Measurements from ENCODE around the gene TRIM58.

The TRIM58 gene

DNA sequence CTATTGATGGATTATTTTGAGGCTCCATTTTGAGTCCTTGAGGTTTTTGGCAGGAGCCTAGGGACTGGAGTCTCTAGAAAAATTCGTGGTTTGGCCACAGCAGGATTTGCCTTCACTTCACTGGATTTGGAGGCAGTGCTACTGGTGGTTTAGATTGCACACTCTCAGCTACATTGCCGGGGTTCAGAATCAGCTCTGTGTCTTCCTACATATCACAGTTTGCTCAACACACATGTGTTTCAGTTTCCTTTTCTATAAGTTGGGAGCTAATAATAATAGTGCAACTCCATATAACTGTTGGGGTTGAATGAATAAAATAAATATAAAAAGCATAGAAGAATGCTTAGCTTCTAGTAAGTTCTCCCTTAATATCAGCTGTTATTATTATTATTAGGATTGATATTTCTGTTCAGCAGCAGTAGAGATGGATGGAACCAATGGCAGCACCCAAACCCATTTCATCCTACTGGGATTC, 38.2 kb downstream of the TRIM58 start, which contains the start of gene OR2W3:
Gene OR2W3 (plus strand): TSS at position 425 of the 475 bp plus-strand sequence. CDS start 0 bp downstream, at position 425.
- no peak for DNase-seq

DNA sequence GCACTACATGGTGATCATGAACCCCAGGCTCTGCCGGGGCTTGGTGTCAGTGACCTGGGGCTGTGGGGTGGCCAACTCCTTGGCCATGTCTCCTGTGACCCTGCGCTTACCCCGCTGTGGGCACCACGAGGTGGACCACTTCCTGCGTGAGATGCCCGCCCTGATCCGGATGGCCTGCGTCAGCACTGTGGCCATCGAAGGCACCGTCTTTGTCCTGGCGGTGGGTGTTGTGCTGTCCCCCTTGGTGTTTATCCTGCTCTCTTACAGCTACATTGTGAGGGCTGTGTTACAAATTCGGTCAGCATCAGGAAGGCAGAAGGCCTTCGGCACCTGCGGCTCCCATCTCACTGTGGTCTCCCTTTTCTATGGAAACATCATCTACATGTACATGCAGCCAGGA, 39.0 kb downstream of the TRIM58 start:
- DNase-seq: no peak

DNA sequence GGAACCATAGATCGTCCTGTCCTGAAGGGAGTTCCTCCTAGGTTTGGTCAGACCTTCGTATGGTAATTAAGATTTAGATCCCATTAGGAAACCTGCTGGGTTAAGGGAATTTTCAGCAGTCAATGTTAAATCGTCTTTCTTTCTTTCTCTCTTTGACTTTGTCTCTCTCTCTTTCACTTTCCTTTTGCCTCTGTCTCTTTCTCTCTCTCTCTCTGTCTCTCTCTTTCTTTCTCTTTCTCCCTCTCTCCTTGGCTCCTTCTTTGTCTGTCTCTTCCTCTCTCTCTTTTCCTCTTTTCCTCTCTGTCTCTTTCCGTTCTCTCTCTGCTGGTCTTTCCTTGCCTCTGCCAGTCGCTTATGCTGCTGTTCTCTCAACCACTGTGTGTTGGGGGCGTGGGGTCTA, 47.1 kb downstream of the TRIM58 start:
- DNase-seq: no peak

DNA sequence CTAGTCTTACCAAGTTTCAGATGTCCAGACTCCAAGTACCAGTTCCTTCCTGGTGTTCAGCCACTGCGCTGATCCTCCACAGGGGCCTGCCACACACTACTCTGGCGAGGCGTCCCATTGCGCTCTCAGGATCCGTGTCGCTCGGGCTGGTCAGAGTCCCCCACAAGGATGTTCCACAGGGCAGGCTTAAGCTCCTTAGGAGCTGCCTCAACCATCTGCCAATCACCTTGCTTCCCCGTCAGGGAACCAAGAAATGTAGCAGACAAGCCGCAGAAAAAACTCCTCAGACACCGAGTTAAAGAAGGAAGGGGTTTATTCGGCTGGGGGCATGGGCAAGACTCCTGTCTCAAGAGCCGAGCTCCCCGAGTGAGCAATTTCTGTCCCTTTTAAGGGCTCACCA, 48.2 kb downstream of the TRIM58 start:
- DNase-seq: no peak

DNA sequence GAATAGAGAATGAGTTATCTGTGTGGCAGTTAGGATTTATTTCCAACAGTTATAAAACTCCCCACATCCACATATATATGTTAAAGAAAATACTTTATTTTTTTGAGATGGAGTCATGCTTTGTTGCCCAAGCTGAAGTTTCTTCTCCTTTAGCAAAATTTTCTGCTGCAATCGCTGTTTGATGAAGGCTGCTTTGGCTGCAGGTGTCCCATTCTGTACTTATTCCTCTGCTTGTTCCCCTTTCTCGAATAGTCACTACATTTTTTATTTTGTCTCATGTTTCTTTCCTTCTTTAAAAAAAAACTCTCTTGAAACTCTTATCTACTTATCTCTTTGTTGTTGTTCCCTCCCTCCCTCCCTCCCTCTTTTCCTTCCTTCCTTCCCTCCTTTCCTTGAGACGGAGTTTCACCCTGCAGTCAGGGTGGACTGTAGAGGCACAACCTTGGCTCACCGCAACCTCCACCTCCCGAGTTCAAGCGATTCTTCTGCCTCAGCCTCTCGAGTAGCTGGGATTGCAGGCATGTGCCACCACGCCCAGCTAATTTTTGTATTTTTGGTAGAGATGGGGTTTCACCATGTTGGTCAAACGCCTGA, 49.0 kb downstream of the TRIM58 start:
- no peak for DNase-seq

DNA sequence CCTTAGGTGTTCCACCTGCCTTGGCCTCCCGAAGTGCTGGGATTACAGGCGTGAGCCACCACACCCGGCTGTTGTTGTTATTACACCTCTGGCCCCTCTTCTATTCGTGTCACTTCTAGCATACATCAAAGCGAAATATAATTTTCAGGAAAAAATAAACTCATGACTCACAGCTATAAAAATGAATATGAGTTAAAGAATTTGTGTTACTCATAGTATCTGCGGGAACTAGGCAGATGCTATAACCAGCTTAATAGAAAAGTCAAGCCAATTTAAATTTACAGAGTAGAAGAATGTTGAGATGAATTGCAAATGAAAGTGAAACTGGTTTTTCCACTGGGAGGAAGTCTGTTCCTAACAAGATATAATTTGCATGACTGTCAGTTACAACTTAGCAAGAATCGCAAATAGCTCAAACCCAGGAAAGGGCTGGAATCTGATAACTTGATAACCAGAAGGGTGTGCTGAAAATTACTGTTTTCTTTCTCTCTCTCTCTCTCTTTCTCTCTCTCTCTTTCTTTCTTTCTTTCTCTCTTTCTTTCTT, 49.6 kb downstream of the TRIM58 start:
- DNase-seq: no peak

DNA sequence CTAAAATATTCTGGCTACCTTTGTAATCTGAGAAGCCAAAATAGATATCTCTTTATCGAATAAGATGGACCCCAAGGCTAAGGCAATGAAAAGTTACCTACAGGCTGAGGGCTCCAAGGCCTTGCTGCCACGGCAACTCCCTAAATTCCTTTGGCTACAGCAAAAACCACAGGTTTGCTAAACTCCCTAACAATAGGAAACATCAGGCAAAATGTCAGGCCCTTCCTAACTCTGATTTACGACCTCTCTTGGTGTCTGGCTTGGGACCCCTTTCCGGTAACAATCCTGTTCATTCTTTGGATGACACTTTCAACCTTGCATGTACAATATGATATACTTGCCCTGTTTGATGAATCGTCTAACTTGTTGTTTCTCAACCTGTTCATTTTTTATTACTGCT, 51.8 kb downstream of the TRIM58 start:
- no peak for DNase-seq

DNA sequence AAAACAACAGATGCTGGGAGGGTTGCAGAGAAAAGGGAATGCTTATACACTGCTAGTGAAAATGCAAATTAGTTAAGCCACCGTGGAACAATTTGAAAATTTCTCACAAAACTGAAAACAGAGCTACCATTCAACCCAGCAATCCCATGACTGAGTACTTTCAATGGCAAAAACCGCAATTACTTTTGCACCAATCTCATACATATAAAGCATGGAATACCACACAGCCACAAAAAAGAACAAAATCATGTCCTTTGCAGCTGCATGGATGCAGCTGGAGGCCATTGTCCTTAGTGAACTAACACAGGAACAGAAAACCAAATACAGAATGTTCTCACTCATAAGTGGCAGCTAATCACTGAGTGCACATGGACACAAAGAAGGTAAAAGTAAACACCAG, 56.8 kb downstream of the TRIM58 start:
- DNase-seq: no peak

DNA sequence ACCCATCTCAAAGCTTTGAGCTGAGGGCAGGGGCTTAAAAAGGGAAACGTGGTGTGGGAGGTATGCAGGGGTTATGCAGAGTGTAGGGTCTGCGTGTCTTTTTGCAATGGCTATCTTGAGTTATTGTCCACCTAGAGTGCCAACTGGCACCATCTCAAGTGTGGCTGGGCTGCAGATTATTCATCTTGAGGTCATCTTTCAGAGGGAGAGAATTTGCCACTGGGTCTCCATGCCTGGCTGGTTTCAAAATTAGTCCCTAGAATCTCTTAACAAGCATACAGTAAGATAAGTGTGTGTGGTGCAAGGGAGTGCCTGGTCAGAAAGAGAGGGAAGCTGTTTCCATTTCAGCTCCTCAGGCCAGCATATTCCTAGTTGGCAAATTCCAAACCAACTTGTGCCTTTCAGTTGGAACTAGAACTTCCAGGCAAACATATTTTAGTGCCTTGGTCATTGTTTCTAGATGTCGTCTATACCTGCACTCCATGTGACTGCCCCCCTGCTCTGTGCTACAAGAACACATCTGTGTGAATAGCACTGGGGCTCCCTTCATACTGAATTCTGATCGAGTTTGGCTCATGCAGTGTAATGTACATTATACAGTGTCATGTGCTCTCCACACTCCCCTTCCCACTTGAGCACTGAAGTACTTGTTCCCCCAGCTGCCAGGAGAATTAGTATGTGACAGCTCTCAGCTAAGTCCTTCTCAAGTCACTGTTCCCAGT, 58.1 kb downstream of the TRIM58 start:
- DNase-seq: no peak

DNA sequence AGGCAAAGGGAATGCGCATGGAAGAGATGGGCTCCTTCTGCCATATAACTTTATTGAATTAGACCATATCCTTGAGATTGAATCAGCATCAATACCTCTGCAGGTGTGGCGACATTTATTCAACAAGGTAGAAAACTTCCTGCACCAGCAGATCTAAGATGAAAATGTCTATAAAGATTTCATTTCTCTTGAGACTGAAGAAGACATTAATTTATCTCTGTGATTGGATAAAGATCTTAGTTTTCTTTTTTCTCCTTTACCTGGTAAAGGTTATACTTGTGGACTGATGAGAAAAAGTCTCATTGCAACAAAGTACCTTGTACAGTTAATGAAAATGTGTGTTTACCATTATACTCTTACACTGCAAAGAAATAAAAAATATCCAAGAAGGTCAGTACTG, 63.0 kb downstream of the TRIM58 start, which contains the start of gene OR2T8:
Gene OR2T8 (plus strand): TSS at position 301 of the 400 bp plus-strand sequence. CDS start 766 bp downstream, outside the sequence.
- no peak for DNase-seq

DNA sequence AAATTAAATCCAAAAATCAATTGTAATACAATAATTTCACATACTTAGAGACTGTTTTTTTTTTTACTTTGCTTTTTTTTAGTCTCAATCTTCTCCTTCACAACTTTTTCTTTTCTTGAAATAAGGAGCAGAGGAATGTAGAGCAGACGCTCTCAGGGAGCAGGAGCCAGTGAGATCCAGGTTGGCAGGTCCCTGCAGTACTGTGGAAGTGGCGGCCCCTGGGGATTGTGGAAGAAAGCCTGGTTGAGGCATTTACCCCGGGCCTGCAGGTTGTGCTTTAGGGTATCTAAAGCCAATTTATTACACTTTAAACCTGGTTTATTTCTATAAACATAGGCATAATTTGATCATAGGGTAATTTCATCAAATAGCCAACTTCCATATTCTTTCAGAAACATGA, 67.0 kb downstream of the TRIM58 start:
- DNase-seq: no peak

DNA sequence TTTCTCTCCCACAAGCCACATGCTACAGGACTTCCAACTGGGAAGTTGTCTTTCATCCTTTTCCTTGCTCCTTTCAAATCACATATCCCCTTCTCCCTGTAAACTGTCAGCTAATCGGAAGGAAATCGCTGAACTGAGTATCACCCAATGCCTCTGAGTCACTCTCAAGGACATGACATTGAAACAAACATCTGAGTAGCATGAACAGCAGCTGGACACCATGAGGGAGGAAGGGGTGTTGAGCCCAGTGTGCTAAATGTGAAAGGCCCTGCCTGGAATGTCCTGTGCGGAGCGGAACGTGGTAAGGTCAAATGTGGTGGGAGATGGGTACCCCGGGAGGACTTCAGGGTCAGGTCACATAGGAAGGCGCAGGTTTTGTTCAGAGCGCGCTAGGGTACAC, 67.9 kb downstream of the TRIM58 start, which contains the start of gene OR2AJ1:
Gene OR2AJ1 (plus strand): TSS at position 22 of the 400 bp plus-strand sequence. CDS start 8,880 bp downstream, outside the sequence.
- no peak for DNase-seq
